Tongue (tissue), 2 donors: ENCODE measurements around the gene CMA1. TPM values are rescaled to one million over a fixed set of nuclear protein-coding genes. Genes with fewer than 3 reads are reported as not detected.
"Not testable (repeated sequence)": the region's sequence is repeated elsewhere in the genome, so short reads cannot be mapped to it uniquely, and the experiment has no call there.

ENCODE experiments used
- DNase-seq: peaks from one replicate; pipeline ENCODE4 v3.0.0-alpha.2; 2015
- total RNA-seq: library from RNA; depleted of rRNA; stranded (reverse); fragments of >200 nt; gene quantifications from one replicate; pipeline ENCODE4 v1.2.3, GENCODE V29; 2014

The CMA1 gene, protein sequence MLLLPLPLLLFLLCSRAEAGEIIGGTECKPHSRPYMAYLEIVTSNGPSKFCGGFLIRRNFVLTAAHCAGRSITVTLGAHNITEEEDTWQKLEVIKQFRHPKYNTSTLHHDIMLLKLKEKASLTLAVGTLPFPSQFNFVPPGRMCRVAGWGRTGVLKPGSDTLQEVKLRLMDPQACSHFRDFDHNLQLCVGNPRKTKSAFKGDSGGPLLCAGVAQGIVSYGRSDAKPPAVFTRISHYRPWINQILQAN
- not detected for total RNA-seq

DNA sequence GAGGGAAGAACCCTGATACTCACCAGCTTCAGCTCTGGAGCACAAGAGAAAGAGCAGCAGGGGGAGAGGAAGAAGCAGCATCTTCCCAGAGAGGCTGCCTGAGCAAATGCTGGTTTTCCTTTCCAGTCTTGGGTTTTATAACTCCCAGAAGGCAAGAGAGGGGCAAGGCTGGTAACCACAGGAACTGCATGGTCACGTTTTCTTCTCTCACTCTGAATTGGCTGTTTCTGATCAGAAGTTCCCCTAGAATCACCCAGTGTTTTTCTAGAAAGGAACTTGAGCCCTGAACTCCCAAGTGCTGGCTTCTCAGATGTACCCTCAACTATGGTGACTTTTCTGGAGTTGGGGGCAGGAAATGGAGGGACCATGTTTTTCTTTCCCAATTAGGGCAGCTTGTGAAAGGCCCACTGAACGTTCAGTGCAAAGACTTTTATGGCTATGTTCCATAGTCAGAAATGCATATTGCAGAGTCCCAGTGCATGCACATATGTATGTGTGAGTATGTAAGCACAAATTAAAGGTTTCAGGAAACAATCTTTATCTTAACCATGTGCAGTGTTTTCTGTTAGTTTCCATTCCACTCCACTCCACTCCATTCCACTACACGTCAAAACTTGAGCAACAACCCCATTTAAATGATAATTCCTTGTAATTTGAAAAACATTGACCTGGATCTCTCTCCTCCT is at the start of gene CMA1:
TSS of gene CMA1 (minus strand) at position 111 of the 686 bp plus-strand sequence. CDS start at position 81, 30 bp downstream.
- no peak for DNase-seq

DNA sequence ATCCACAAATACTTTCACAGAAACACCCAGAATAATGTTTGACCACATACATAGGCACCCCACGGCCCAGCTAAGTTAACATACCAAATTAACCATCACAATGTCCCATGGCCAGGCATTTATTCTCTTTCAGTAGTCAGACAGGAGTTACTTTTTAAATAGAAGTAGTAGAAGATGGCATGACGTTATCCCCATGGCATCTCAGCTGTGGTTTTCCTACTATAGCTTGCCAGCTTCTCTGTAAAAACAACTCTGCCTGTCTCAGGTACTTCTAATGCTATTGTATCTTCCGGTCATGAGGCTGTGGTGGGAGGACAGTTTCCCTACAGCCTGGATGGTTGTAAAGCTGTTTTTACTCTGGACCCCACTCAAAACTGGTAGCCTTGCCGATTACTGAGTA is 48.7 kb upstream of the CMA1 start:
- DNase-seq: no peak

DNA sequence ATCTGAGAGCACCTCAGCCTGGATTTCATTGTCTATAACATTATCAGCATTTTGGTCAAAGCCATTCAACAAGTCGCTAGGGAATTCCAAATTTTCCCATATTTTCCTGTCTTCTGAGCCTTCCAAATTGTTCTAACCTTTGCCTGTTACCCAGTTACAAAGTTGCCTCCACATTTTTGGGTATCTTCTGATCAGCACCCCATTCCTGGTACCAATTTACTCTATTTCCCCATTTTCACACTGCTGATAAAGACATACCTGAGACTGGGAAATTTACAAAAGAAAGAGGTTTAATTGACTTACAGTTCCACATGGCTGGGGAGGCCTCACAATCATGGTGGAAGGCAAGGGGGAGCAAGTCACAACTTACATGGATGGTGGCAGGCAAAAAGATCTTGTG is 41.0 kb upstream of the CMA1 start:
- DNase-seq: not testable (repeated sequence)

DNA sequence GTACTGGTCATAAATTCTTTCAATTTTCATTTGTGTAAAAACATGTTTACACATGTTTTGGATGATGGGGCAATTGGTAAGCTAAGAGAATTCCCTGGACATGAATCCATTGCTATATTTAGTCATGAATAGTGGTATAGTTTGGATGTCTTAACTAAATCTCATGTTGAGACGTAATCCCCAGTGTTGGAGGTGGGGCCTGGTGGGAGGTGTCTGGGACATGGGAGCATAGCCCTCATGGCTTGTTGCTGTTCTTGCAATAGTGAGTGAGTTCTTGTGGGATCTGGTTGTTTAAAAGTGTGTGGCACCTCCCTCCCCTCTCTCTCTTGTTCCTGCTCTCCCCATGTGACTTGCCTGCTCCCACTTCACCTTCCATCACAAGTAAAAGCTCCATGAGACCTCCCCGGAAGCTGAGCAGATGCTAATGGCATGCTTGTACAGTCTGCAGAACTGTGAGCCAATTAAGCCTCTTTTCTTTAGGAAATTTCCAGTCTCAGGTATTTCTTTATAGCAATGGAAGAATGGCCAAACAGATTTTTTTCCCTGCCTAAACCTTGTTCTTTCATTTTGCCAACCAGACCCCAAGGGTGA is 34.4 kb upstream of the CMA1 start:
- DNase-seq: no peak

DNA sequence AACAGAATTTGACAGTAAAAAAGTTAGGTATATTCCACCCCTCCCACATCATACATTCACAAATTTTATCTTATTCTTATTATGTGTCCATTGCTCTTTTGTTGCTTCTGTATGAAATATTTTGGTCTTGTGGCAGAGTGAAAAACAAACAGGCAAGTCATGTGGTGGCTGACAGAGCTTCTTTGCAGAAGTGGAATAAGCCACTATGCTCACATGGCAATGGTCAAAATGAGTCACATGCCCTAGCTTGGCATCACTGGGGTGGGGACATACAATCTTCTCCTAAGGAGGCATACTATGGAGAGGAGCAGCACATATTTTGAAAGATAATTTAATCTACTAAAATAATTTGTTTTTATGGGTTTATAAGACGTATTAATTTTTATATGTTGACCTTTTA is 27.7 kb upstream of the CMA1 start:
- no peak for DNase-seq

DNA sequence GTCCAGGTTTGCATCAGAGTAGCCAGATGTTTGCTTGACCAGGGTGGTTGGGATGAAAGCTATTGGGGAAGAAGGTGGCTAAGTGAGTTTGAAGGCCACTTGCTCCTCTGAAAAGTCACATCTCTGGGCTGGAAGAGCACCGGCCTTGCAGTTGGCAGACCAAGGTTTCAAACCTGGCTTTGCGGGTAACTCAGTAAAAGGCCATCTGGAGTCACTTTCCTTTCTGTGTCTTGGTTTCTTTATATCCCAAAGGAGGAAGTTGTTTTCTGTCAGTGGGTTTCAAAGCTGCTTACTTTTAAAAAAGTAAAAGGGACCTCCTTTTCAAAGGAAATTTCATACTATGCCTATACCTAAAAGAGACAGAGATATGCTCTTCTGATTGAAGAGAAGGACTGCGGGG is 26.2 kb upstream of the CMA1 start:
- no peak for DNase-seq

DNA sequence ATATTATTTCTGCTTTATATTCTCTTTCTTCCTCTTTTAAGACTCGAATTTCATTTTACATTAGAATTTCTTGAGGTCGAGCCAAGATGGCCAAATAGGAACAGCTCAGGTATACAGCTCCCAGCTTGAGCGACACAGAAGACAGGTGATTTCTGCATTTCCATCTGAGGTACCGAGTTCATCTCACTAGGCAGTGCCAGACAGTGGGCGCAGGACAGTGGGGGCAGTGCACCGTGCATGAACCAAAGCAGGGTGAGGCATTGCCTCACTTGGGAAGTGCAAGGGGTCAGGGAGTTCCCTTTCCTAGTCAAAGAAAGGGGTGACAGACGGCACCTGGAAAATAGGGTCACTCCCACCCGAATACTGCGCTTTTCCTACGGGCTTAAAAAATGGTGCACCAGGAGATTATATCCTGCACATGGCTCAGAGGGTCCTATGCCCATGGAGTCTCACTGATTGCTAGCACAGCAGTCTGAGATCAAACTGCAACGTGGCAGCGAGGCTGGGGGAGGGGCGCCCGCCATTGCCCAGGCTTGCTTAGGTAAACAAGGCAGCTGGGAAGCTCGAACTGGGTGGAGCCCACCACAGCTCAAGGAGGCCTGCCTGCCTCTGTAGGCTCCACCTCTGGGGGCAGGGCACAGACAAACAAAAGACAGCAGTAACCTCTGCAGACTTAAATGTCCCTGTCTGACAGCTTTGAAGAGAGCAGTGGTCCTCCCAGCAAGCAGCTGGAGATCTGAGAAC is 18.0 kb upstream of the CMA1 start:
- not testable (repeated sequence) for DNase-seq

DNA sequence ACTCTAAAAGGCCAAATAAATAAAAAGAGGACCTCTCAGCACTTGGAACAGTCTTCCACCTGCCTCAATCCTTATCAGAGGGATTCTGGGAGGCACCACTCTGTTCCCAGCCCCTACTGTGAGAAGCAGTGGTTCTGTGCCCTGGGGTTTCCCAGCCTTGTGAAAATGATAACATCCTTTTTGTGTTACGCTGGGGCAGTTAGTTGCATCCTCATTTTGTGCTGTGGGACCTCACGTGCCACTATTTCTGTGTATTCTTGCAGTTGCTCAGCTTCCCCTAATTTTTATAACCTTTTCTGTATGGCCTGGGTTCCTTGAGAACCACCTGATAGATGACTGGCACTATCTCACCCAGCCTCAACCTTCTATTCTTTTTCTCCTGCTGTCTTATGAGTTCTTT is 10.8 kb upstream of the CMA1 start:
- DNase-seq: no peak

DNA sequence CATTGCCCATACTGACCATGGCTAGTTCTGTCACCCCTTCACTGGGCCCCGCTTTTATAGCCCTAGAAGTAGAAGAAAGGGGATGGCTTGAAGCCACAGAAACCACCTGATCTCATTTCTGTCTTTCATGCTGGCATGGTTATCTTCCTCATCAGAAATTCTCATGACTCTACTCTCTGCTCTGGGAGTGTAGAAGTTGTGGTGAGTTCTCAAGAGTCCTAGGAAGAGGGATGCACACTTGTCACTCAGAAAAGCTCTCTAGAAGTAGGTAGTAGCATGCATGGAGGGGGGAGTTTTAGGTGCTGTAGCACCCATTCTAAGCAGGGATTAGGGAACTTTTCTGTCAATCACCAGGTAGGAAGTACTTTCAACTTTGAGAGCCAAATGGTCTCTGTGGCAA is 6.1 kb upstream of the CMA1 start:
- DNase-seq: no peak

DNA sequence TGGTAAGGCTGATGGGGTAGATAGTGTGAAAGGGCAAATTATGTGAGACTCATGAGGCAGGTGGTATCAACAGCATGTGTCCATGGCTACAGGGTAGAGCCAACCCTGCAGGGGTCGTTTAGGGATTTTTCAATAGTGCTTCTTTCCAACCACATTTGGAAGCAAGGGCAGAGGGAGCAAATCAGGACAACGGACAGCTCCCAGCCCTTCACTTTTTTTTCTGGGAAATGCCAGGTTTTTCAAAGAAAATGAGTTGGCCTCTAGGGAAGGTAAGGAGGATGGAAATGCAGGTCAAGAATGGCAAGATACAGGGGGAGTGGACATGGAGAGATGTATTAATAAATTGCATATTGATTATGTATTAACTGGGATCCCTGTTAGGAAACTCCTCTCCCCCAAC is 4.9 kb upstream of the CMA1 start:
- DNase-seq: no peak

DNA sequence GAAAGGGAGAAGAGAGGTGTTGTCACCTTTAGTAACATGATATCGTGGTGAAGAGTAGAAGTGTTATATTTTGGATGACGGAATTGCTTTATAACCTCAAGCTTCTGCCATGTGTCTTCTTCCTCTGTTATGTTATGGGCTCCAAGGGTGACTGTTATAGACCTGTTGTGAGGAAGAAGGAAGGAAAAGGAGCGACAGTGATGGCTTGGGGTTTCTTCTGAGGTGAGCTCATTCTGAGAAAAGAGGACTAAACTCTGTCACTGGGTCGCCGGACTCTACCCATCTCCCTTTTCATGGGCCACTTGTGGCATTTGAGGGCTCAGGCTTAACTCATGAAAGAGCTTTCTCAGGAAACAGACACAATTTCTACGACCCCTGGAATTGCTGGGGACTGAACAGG is 1.6 kb downstream of the CMA1 start:
- no peak for DNase-seq

DNA sequence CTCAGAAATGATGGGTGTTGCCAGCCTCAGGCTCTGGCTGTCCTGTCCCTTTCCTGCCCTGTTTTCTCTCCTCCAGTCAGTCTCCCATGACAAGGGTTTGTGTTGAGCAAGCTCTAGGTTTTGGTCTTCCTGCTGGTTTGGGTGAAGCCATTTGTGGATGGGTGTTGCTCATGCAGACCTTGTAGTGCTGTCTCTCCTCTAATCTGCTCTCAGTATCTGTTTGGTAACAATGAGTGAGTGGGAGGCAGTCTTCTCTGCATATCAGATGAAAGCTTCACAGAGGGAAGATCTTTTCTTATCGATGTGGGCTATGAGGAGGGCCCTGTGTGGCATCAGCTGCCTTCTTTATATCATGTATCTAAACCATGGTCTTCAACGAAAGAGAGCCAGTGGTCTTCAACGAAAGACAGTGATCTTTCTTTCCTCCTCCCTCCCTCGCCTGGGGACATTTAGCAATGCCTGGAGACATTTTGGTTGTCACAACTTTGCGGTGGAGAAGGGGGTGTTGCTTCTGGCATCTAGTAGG is 3.6 kb downstream of the CMA1 start:
- DNase-seq: no peak

DNA sequence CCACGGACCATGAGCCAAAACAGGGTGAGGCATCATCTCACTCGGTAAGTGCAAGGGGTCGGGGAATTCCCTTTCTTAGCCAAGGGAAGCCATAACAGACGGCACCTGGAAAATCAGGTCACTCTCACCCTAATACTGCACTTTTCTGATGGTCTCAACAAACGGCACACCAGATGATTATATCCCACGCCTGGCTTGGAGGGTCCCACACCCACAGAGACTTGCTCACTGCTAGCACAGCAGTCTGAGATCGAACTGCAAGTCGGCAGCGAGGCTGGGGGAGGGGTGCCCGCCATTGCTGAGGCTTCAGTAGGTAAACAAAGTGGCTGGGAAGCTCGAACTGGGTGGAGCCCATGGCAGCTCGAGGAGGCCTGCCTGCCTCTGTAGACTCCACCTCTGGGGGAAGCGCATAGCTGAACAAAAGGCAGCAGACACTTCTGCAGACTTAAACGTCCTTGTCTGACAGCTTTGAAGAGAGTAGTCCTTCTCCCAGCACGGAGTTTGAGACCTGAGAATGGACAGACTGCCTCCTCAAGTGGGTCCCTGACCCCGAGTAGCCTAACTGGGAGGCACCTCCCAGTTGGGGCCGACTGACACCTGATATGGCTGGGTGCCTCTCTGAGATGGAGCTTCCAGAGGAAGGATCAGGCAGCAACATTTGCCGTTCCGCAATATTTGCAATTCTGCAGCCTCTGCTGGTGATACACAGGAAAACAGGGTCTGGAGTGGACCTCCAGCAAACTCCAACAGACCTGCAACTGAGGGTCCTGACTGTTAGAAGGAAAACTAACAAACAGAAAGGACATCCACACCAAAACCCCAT is 16.3 kb downstream of the CMA1 start:
- DNase-seq: not testable (repeated sequence)

DNA sequence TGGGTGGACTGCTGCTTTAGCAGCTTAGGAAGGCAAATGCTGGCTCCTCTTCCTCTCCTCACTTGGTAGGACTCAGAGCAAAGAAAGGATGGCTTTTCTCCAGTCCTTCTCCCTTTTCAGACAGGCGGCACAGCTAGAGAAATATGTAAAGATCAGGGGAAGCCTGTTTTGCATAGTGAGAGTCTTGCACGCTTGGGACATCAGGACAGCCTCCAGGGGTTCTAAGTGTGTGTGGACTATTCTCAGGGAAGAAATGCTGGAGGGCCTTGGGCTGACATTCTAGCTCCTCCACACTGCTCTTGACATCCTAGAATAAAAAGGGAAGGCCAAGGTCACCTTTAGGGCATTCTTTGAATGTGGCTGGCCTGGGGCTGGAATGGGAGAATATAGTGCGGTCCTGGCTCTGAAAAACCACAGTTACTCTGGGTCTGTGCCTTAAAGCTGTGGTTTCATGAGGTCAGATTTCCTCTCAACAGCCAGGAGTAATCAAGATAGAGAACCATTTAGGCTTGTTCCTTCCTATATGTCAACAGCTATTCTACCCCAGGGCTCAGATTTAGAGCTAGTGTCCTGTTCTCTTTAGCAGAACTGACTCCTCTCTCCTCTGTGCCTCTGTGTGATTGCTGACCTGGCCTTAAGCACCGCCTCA is 24.3 kb downstream of the CMA1 start:
- no peak for DNase-seq

DNA sequence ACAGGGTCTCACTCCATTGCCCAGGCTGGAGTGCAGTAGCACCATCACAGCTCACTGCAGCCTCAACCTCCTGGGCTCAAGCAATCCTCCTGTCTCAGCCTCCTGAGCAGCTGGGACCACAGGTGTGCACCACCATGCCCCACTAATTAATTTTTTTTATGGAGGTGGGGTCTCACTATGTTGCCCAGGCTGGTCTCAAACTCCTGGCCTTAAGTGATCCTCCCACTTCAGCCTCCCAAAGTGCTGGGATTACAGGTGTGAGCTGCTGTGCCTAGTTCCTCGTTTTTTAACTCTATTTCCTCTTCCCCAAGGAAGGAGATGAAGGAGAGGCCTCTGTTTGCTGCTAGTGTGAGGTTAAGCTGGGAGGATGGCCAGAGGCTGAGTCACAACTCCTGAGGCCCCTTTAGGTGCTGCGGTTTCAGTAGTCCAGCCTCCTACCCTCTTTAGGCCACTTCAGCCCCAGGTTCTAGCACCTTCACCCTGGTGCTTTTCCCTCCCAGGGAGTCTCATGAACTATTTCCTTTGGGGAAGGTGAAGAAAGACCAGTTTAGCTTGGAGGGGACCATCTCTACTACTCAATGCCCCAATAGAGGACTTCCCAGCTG is 25.3 kb downstream of the CMA1 start:
- not testable (repeated sequence) for DNase-seq

DNA sequence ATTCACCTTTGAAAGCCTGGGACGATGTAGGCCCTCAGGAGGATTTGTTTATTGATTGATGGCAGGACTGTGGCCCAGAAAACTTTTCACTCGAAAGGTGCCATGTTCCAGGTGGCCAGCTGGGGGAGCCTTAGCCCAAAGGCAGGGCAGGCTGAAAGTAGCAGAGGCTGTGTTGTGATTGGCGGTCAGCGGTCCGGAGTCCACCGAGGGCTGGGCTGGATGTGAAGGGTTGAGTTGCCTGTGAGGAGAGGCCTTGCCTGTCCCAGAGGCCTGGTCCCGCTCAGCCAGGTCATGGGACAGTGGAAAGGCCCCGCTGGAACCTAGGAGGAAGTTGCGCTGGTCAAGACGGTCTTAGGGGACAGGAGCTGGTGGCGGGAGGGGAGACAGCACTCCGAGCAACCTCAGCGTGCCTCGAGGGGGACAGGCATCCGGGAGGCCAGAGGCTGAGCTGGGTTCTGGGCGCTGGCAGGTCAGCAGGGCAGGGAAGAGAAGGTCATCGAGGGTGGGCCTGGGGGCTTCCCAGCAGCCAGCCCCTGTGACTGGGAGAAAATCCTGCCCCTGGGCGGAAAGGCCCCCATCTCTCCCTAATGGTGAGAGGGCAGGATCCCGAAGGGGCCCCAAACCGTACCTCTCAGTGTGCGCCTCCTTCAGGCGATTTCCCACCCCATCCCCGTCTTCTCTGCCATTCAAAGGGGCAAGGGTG is 26.3 kb downstream of the CMA1 start:
- DNase-seq: peak; percentile 13

DNA sequence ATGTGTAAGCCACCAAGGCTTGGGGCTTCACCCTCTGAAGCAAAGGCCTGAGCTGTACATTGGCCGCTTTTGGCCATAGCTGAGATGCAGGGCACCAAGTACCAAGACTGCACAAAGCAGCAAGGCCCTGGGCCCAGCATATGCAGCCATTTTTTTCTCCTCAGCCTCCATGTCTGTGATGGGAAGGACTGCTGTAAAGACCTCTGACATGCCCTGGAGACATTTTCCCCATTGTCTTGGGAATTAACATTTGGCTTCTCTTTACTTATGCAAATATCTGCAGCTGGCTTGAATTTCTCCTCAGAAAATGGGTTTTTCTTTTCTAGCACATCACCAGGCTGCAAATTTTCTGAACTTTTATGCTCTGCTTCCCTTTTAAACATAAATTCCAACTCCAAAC is 28.1 kb downstream of the CMA1 start:
- not testable (repeated sequence) for DNase-seq

DNA sequence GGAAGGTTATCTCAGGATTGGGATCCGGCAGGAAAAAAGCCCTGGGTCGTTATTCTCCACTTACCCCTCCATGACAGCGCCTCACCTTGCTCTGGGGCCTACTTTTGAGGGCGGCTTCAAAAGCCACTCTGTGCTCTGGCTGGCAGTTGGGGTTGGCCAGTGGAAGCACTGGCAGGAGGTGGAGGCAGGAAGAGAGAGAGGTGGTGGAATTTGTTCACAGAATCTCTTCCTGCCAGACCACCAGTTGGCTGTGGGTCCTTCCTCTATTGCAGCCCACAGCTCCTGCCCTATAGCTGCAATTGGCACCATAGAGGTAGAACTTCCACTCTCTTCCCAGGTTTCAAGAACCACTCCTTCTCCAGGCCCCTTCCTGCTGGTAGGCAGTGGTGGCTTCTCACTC is 32.8 kb downstream of the CMA1 start:
- DNase-seq: no peak

DNA sequence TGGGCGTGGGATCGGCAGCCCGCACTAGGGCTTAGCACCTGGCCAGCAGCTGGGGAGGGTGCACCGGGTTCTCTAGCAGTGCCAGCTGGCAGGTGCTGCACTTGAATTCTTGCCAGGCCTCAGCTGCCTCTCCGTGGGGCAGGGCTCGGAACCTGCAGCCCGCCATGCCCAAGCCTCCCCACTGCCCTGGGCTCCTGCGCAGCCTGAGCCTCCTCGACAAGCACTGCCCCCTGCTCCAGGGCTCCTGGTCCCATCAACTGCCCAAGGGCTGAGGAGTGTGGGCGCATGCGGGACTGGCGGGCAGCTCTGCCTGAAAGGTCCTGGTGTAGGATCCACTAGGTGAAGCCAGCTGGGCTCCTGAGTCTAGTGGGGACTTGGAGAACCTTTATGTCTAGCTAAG is 34.9 kb downstream of the CMA1 start:
- DNase-seq: no peak

DNA sequence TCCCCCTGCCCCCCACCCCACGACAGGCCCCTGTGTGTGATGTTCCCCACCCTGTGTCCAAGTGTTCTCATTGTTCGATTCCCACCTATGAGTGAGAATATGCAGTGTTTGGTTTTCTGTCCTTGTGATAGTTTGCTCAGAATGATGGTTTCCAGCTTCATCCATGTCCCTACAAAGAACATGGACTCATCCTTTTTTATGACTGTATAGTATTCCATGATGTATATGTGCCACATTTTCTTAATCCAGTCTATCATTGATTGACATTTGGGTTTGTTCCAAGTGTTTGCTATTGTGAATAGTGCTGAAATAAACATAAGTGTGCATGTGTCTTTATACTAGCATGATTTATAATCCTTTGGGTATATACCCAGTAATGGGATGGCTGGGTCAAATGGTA is 37.6 kb downstream of the CMA1 start:
- DNase-seq: not testable (repeated sequence)
